ENCODE data around the gene PROM1. TPM values are rescaled to one million over a fixed set of nuclear protein-coding genes. Genes with fewer than 3 reads are reported as not detected.

PROM1 gene
- total and polyA plus RNA-seq, 2 experiments from 2014 or later: 36.6 to 66.6 TPM

- Histone ChIP-seq H3K27me3 (ENCODE audit: insufficient read depth) (no peaks in the 10 kb centered on the region), H3K4me1 (ENCODE audit: insufficient read depth) (peaks cover 13% of the 10 kb centered on the region; the same call in 1 of the 2 replicates), H3K79me2 (replicated peaks; ENCODE audit: insufficient read depth) (peaks cover 72% of the 10 kb centered on the region), H3F3A (replicated peaks; ENCODE audit: low read depth) (no peaks in the 10 kb centered on the region), H3K9me2 (ENCODE audit: insufficient read depth) (no peaks in the 10 kb centered on the region), H3K4me2 (no peak overlapping the region), H3K27ac (ENCODE audit: low read depth) (no peak overlapping the region), H2AFZ (no peak overlapping the region), H3K4me3 (no peak overlapping the region), H4K20me1 (replicated peaks; ENCODE audit: insufficient read depth) (peaks cover 31% of the 10 kb centered on the region), H3K36me3 (ENCODE audit: insufficient read depth) (no peaks in the 10 kb centered on the region)
- peaks cover 2% of the 10 kb centered on the region for H3K27me3 Mint-ChIP-seq (ENCODE audit: insufficient read depth, low read depth, poor library complexity)
- no peak overlapping the region for H3K4me3 Mint-ChIP-seq
- TF ChIP-seq JUNB (IDR thresholded peaks at IDR 0.05; ENCODE audit: unreplicated experiment) (no peak), STAT1 (IDR thresholded peaks at IDR 0.05; ENCODE audit: unreplicated experiment) (no peak), ZNF331 (CRISPR knock-in tag; IDR thresholded peaks at IDR 0.05; ENCODE audit: low read depth) (no peak), ETS1 (IDR thresholded peaks at IDR 0.05) (no peak), REST (IDR thresholded peaks at IDR 0.05; ENCODE audit: unreplicated experiment) (no peak), CTCF (conservative IDR thresholded peaks at IDR 0.05; ENCODE audit: low read depth in 2 of 2) (no peak), NANOG (IDR thresholded peaks at IDR 0.05; ENCODE audit: borderline replicate concordance) (no peak), ZNF114 (CRISPR knock-in tag; IDR thresholded peaks at IDR 0.05) (no peak), EZH2phosphoT487 (IDR thresholded peaks at IDR 0.05; ENCODE audit: unreplicated experiment) (no peak), EZH2 (IDR thresholded peaks at IDR 0.05; ENCODE audit: low read depth, unreplicated experiment) (no peak), POLR2AphosphoS5 (IDR thresholded peaks at IDR 0.05; ENCODE audit: low read depth) (no peak), CREB1 (CRISPR knock-in tag; IDR thresholded peaks at IDR 0.05; ENCODE audit: low read depth) (no peak)
- TF ChIP-seq, protein P1, sequence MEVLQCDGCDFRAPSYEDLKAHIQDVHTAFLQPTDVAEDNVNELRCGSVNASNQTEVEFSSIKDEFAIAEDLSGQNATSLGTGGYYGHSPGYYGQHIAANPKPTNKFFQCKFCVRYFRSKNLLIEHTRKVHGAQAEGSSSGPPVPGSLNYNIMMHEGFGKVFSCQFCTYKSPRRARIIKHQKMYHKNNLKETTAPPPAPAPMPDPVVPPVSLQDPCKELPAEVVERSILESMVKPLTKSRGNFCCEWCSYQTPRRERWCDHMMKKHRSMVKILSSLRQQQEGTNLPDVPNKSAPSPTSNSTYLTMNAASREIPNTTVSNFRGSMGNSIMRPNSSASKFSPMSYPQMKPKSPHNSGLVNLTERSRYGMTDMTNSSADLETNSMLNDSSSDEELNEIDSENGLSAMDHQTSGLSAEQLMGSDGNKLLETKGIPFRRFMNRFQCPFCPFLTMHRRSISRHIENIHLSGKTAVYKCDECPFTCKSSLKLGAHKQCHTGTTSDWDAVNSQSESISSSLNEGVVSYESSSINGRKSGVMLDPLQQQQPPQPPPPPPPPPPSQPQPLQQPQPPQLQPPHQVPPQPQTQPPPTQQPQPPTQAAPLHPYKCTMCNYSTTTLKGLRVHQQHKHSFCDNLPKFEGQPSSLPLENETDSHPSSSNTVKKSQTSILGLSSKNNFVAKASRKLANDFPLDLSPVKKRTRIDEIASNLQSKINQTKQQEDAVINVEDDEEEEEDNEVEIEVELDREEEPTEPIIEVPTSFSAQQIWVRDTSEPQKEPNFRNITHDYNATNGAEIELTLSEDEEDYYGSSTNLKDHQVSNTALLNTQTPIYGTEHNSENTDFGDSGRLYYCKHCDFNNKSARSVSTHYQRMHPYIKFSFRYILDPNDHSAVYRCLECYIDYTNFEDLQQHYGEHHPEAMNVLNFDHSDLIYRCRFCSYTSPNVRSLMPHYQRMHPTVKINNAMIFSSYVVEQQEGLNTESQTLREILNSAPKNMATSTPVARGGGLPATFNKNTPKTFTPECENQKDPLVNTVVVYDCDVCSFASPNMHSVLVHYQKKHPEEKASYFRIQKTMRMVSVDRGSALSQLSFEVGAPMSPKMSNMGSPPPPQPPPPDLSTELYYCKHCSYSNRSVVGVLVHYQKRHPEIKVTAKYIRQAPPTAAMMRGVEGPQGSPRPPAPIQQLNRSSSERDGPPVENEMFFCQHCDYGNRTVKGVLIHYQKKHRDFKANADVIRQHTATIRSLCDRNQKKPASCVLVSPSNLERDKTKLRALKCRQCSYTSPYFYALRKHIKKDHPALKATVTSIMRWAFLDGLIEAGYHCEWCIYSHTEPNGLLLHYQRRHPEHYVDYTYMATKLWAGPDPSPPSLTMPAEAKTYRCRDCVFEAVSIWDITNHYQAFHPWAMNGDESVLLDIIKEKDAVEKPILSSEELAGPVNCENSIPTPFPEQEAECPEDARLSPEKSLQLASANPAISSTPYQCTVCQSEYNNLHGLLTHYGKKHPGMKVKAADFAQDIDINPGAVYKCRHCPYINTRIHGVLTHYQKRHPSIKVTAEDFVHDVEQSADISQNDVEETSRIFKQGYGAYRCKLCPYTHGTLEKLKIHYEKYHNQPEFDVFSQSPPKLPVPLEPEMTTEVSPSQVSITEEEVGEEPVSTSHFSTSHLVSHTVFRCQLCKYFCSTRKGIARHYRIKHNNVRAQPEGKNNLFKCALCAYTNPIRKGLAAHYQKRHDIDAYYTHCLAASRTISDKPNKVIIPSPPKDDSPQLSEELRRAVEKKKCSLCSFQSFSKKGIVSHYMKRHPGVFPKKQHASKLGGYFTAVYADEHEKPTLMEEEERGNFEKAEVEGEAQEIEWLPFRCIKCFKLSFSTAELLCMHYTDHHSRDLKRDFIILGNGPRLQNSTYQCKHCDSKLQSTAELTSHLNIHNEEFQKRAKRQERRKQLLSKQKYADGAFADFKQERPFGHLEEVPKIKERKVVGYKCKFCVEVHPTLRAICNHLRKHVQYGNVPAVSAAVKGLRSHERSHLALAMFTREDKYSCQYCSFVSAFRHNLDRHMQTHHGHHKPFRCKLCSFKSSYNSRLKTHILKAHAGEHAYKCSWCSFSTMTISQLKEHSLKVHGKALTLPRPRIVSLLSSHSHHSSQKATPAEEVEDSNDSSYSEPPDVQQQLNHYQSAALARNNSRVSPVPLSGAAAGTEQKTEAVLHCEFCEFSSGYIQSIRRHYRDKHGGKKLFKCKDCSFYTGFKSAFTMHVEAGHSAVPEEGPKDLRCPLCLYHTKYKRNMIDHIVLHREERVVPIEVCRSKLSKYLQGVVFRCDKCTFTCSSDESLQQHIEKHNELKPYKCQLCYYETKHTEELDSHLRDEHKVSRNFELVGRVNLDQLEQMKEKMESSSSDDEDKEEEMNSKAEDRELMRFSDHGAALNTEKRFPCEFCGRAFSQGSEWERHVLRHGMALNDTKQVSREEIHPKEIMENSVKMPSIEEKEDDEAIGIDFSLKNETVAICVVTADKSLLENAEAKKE (CRISPR knock-in tag; IDR thresholded peaks at IDR 0.05): no peak
- no peak for DNase-seq (ENCODE audit: low spot score)
- no peak for ATAC-seq
- H3K9me3 Mint-ChIP-seq: no peaks in the 10 kb centered on the region
- H3K4me1 Mint-ChIP-seq: peaks cover 29% of the 10 kb centered on the region
- H3K27ac Mint-ChIP-seq: no peak overlapping the region
- peaks cover 12% of the 10 kb centered on the region for H3K36me3 Mint-ChIP-seq (ENCODE audit: low read depth)
These were observed 33.2 kb downstream of the PROM1 start for GRCh38 chr4:16050669-16051068.
